Astrocyte (in vitro differentiated cells and primary cell): ENCODE measurements around the gene ATP11A. TPM values are rescaled to one million over a fixed set of nuclear protein-coding genes. Genes with fewer than 3 reads are reported as not detected.

Experiments used
- DNase-seq: peaks from one replicate; pipeline ENCODE4 v3.0.0-alpha.2; 2010; ENCODE audit warnings: low read depth
- FAIRE-seq: peaks from 2 replicates; lab custom pipeline; 2011; peaks lifted over from hg19 to GRCh38; lab: Jason Lieb, UNC
- H2AFZ ChIP-seq: 2 replicates; pipeline ENCODE4 v1.6.0; 2012; ENCODE audit warnings: low read depth, low read length, inconsistent platforms
- H3K27ac ChIP-seq: 2 replicates; pipeline ENCODE4 v1.5.1; 2011; ENCODE audit warnings: low read depth, low read length, inconsistent platforms
- H3K27me3 ChIP-seq: 2 replicates; pipeline ENCODE4 v1.6.0; 2011; ENCODE audit warnings: low read length, inconsistent platforms; ENCODE audit not compliant: insufficient read depth
- H3K36me3 ChIP-seq: 2 replicates; pipeline ENCODE4 v1.5.1; 2011; ENCODE audit warnings: low read length, inconsistent platforms; ENCODE audit not compliant: insufficient read depth
- H3K4me1 ChIP-seq: 2 replicates; pipeline ENCODE4 v1.5.1; 2011; ENCODE audit warnings: low read length, inconsistent platforms; ENCODE audit not compliant: insufficient read depth
- H3K4me2 ChIP-seq: 2 replicates; pipeline ENCODE4 v1.6.0; 2012; ENCODE audit warnings: low read length, inconsistent platforms
- H3K4me3 ChIP-seq: 2 replicates; pipeline ENCODE4 v1.5.1; 2011; ENCODE audit warnings: low read depth, mild to moderate bottlenecking, low read length, inconsistent platforms; ENCODE audit not compliant: insufficient read depth
- H3K79me2 ChIP-seq: 2 replicates; pipeline ENCODE4 v1.6.0; 2012; ENCODE audit warnings: mild to moderate bottlenecking, low read length, inconsistent platforms; ENCODE audit not compliant: insufficient read depth
- H3K9ac ChIP-seq: 2 replicates; pipeline ENCODE4 v1.6.0; 2012; ENCODE audit warnings: mild to moderate bottlenecking, low read length, inconsistent platforms
- H3K9me3 ChIP-seq: 2 replicates; pipeline ENCODE4 v1.5.1; 2012; ENCODE audit warnings: low read depth, mild to moderate bottlenecking, low read length, inconsistent platforms; ENCODE audit not compliant: insufficient read depth
- H4K20me1 ChIP-seq: 2 replicates; pipeline ENCODE4 v1.6.0; 2012; ENCODE audit warnings: low read length, inconsistent platforms; ENCODE audit not compliant: insufficient read depth
- H3K27ac Mint-ChIP-seq: one replicate; pipeline ENCODE4 v1.8.0; 2021; ENCODE audit warnings: mild to moderate bottlenecking, mixed read lengths; ENCODE audit not compliant: unreplicated experiment
- H3K27me3 Mint-ChIP-seq: one replicate; pipeline ENCODE4 v1.8.0; 2021; ENCODE audit warnings: low read depth, mixed read lengths; ENCODE audit not compliant: unreplicated experiment
- H3K36me3 Mint-ChIP-seq: one replicate; pipeline ENCODE4 v1.8.0; 2021; ENCODE audit warnings: low read depth, mixed read lengths; ENCODE audit not compliant: unreplicated experiment
- H3K4me1 Mint-ChIP-seq: one replicate; pipeline ENCODE4 v1.8.0; 2021; ENCODE audit warnings: low read depth, mixed read lengths; ENCODE audit not compliant: unreplicated experiment
- H3K4me3 Mint-ChIP-seq: one replicate; pipeline ENCODE4 v1.8.0; 2021; ENCODE audit warnings: mild to moderate bottlenecking, moderate library complexity, mixed read lengths; ENCODE audit not compliant: unreplicated experiment
- H3K9me3 Mint-ChIP-seq: one replicate; pipeline ENCODE4 v1.8.0; 2021; ENCODE audit warnings: mild to moderate bottlenecking, mixed read lengths; ENCODE audit not compliant: unreplicated experiment
- EZH2 ChIP-seq: IDR thresholded peaks from 2 replicates; pipeline ENCODE4 v1.6.1; 2012; ENCODE audit warnings: mild to moderate bottlenecking, low read length, inconsistent platforms; ENCODE audit not compliant: insufficient read depth
- total RNA-seq: library from RNA; stranded (reverse); gene quantifications from 2 replicates; pipeline ENCODE4 v1.2.1, GENCODE V29; 2021
- TF ChIP-seq, protein P1 (sequence below): IDR thresholded peaks from 2 replicates; pipeline ENCODE4 v1.5.1; 2011; ENCODE audit warnings: low read depth, mild to moderate bottlenecking, inconsistent platforms, low read length, moderate library complexity; ENCODE audit not compliant: insufficient read depth

The ATP11A gene
- total RNA-seq, 1 donor from 2014 or later: 38.9 TPM

DNA sequence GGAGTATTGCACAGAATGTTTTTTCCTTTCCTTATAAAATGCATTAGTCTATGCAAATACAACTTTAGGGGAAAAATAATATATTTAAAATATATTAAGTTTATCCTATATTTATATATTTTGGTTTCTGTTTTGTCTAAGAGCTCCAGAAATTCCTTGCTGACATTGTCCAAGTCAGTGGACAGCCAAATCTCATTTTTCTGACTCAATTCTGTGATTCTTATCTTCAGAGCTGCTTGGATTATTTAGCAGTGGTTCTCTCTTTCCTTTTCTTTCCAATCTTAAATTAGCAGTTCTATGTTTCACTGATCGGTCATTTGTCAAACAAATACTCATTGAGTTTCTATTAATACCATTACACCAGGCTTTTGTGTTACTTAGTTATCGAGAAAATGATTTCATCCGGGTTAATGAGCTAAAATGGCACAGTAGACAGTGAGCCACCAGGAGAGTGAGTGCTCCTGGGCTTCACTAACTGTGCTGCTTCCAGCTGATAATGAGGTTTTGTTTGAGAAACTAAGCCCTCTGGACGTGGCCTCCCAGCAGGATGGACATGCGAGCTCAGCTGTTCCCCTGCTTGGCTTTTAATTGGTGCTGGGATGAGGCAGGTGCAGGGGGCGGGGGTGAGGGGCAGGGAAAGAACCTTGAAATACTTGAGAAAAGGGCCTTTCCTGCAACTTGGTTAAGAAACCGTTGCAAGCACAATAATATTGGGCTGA, 44.0 kb downstream of the ATP11A start:
- Mint-ChIP-seq H3K27me3 (no peaks in the 10 kb centered on the region), H3K4me1 (peaks cover 10% of the 10 kb centered on the region), H3K27ac (peak overlapping the region; percentile 27), H3K36me3 (no peaks in the 10 kb centered on the region), H3K4me3 (no peak overlapping the region), H3K9me3 (no peaks in the 10 kb centered on the region)
- Histone ChIP-seq H4K20me1 (peaks cover 5% of the 10 kb centered on the region), H3K36me3 (no peaks in the 10 kb centered on the region), H3K4me3 (no peak overlapping the region), H3K4me1 (no peaks in the 10 kb centered on the region), H3K27me3 (peaks cover 15% of the 10 kb centered on the region), H3K4me2 (no peak overlapping the region), H3K9me3 (no peaks in the 10 kb centered on the region), H2AFZ (no peak overlapping the region), H3K9ac (no peak overlapping the region), H3K27ac (no peak overlapping the region), H3K79me2 (no peaks in the 10 kb centered on the region)
- DNase-seq (peak; percentile 25), FAIRE-seq (no peak)
- TF ChIP-seq, protein P1, sequence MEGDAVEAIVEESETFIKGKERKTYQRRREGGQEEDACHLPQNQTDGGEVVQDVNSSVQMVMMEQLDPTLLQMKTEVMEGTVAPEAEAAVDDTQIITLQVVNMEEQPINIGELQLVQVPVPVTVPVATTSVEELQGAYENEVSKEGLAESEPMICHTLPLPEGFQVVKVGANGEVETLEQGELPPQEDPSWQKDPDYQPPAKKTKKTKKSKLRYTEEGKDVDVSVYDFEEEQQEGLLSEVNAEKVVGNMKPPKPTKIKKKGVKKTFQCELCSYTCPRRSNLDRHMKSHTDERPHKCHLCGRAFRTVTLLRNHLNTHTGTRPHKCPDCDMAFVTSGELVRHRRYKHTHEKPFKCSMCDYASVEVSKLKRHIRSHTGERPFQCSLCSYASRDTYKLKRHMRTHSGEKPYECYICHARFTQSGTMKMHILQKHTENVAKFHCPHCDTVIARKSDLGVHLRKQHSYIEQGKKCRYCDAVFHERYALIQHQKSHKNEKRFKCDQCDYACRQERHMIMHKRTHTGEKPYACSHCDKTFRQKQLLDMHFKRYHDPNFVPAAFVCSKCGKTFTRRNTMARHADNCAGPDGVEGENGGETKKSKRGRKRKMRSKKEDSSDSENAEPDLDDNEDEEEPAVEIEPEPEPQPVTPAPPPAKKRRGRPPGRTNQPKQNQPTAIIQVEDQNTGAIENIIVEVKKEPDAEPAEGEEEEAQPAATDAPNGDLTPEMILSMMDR: no peak
- TF ChIP-seq EZH2: no peak

DNA sequence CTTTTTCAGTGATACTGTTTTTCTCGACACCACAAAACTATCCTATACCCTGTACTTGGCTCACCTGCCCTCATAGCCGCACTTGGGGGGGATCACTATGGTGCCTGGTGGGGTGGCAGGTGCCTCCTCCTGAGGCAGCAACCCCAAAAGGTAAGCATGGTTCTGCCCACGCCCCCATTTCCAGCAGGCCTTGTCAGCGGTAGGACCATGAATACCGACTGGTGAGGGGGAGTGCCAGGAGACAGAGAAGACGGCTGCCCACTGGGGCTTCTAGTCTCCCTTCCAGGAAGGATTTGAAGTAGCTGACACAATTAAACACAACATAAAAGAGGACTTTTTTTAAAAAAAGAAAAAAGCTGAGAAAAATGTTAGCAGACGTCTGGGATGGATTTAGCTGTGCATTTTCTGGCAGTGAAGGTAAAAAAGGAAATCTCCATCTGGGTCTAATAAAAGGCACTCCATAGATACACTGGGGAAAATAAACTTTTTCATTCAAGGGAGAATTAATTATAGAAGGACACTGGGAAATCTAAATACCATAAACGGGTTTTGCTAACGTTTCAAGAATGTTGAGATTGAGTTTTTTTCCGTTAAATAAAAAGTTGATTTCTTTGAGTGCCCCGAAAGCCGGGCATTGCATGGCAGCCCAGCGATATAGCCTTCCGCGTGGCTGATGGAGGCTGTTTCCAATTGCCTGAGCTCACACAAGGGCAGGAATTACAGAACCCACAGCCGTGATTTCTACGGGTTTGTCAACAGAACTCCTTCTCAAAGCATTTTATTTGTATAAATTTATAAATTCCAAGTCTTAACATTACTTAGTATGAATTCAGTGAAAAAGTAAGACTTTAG, 45.1 kb downstream of the ATP11A start:
- Histone ChIP-seq H3K36me3 (no peaks in the 10 kb centered on the region), H3K9me3 (no peaks in the 10 kb centered on the region), H3K4me2 (no peak overlapping the region), H3K4me3 (no peak overlapping the region), H3K9ac (no peak overlapping the region), H3K27me3 (peaks cover 15% of the 10 kb centered on the region), H4K20me1 (peaks cover 5% of the 10 kb centered on the region), H2AFZ (no peak overlapping the region), H3K79me2 (no peaks in the 10 kb centered on the region), H3K27ac (no peak overlapping the region), H3K4me1 (no peaks in the 10 kb centered on the region)
- Mint-ChIP-seq H3K27me3 (no peaks in the 10 kb centered on the region), H3K9me3 (no peaks in the 10 kb centered on the region), H3K4me1 (peaks cover 12% of the 10 kb centered on the region), H3K27ac (no peak overlapping the region), H3K36me3 (no peaks in the 10 kb centered on the region), H3K4me3 (no peak overlapping the region)
- TF ChIP-seq EZH2: no peak
- TF ChIP-seq, protein P1: no peak
- DNase-seq: no peak
- FAIRE-seq: no peak
